ENCODE results near the gene NAA40.
A peak's percentile ranks its signal among the peaks of the same experiment; 100 is the strongest.

NAA40 gene

DNA sequence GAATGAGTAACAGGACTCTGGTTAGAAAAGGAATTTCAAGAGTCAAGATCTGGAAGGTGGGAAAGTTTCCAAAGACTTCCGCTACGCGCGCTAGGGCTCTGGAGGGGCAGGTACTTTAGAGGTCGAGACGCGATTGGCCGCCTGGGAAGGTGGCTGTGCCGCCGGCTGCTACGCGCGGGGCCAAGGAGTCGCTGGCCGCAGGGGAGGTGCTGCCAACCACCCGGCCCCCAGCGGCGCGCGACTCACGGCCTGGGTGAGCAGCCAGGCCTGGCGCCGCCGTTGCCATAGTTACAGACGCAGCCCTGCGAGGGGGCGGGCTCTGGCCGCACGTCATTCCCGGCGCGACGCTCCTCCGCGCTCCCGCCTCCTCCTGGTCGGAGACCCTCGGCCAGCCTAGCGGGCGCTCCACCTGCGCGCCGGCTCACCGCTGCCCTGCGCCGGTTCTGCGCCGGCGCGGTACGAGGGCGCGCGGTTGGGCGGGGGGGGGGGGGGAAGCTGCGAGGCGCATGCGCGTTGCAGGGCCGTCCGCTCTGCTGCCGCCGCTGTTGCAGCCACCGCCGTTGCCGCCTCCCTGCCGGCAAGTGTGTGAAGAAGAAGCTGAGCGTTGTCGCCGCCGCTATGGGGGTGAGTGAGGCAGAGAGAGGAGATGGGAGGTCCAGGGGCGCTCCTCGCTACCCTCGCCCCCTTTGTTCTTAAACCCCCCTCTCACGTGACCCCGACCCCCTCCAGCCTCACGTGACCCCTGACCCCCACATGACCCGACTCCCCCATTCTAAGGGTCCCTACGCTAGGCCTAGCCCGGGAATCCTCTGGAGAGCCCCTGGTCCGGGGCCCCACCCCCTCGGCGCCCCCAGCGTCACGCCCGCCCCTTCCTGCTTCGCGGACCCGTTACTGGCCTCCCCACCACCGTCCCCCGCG is at the start of gene NAA40:
Gene NAA40 (plus strand): TSS at position 524 of the 918 bp plus-strand sequence. CDS start 95 bp downstream, at position 619.
- peak; percentile 87 to 92 for DNase-seq

DNA sequence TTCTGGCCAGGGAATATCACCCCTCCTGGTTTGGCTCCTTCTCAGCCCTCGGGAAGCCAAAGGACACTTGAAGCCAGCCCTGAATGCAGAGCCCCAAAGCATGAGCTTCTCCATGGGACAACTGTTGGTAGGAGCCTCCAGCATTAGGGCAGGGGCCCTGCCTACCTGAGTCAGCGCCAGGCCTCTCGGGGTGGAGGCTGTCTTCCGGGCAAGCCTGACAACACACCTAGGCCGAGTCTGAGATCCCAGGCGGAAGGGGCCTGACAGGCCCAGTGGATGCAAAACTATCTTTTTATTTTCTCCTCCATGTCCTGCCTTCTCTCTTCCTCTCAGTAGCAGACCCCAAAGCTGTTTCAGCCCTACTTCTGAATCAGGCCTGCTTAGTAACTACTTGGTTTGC is 49.5 kb upstream of the NAA40 start:
- no peak for DNase-seq

DNA sequence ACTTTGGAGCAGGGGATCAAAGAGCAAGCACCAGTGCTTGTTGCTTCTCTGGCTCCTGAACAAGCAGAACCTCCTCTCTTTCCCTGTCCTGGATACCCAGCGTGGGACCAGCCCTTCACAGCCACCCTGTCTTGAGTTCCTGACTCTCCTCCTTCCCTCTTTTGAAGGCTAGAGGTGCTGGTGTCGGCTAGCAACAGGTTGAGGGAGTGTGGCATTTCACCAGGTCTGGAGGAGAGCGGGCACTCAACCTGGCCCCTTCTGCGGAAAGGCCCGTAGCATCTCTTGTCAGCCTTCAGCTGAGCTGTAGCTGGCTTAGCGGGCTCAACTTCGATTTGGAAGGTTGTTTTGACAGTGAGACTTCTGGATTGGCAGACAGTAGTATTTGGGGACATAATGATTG is 48.4 kb upstream of the NAA40 start:
- DNase-seq: no peak

DNA sequence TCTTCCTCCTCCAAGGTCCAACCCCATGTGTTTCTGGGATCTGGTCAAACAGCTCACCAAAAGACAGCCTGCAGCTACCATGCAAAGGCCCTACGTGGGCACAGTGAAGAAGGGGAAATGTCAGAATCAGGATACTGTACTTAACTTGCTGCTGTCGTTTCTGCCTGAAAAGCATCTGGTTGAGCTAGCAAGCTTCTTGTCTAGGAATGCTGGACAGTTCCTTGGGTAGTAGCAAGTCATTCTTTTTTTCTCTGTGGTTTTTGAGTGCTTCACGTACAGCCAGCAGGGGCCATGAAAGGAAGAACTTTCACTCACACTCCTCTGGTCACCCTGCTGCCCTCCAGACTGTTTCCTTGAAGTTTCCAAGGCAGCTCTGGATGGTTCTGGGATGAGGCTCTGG is 46.6 kb upstream of the NAA40 start:
- no peak for DNase-seq

DNA sequence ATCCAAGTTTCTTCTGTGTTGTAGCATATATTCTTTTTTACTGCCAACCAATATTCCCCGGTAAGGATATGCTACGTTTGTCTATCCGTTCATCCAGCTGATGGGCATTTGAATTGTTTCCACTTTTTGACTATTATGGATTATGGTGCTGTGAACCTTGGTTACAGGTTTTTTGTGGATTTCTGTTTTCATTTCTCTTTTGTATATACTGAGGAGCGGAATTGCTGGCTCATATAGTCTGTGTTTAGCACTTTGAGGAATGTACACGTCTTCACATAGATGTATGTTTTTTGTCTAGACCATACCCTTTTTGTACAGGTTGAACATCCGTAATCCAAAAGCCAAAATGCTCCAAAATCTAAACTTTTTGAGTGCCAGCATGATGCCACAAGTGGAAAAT is 45.4 kb upstream of the NAA40 start:
- DNase-seq: no peak

DNA sequence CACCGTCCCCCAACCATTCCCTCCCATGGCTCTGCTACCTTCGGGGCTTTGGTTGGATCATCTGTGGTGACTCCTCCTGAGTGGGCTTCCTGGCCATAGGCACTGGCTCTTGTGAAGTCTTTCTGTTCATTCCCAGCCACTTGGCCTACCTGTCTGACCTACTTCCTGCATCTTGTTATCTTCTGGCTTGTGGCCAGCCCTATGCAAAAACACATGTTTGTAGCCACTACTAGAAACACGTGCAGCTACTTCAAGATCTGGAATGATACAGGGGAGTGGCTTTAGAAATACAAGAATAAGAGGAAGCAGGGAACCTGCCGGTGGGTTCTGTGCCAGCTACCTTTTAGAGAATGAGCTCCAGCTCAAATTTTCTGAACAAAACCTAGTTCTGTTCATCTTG is 42.7 kb upstream of the NAA40 start:
- DNase-seq: no peak

DNA sequence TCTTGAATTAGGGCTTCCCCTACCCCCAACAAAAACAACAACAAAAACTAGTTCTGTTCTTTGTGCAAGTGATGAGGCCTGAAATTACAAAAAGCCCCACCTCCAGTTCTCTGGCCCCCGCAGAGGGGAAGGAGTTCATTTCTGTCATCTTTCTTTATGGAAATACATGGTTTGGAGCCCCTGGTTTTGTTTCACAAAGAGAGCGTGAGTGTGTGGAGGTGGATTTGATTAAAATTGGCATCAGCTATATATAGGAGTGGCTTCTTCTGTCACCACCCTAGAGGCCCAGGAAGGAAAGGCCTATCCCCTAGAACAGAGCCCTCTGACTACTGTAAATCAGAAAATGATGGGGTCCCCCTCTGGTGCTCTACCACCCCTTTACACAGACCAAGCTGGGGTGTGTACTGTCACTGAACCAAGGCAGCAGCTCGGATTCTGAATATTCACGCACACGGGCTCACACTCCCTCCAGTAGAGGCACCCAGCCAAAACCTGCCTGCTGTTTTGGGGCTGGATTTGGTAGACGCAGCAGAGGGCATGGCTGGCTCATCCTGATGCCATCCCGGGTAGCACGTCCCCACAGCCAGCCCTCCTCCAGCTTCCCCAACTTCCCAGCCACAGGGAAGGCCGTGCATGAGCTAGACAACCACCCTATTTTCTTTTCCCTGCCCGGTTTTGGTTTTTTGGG is 41.2 kb upstream of the NAA40 start:
- DNase-seq: no peak

DNA sequence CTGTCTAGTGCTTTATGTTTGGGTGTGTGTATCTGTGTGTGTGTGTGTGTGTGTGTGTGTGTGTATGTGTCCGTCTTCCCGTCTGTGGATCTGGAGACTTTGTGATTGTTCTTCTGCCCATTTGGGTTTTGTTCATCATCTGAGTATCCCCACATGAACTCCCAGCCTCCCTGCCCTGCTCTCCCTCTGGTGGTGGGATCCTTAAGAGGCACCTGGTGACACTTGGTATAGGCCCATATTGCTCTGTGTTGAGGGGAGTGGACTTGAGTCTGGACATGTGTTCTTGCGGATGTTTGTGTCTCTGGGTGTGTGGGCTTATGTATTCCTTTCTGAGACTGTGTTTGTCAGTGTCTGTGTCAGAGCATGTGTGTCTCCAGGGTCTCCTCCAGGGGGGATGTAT is 37.1 kb upstream of the NAA40 start:
- DNase-seq: no peak

DNA sequence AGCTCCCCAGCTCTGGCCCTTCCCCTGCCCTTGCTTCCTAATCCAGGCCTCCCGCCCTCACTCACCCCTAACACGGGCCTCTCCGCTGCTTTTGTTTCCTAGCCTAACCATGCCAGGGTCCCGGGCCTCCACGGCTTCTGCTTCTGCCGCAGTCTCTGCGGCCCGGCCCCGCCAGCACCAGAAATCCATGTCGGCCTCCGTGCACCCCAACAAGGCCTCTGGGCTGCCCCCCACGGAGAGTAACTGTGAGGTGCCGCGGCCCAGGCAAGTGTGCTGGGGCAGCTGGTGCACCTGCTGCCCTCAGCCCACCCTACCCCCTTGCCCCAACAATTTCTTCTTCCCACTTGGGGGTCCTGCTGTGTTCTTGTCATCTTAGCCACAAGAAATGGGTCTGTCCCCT is 34.9 kb upstream of the NAA40 start:
- no peak for DNase-seq

DNA sequence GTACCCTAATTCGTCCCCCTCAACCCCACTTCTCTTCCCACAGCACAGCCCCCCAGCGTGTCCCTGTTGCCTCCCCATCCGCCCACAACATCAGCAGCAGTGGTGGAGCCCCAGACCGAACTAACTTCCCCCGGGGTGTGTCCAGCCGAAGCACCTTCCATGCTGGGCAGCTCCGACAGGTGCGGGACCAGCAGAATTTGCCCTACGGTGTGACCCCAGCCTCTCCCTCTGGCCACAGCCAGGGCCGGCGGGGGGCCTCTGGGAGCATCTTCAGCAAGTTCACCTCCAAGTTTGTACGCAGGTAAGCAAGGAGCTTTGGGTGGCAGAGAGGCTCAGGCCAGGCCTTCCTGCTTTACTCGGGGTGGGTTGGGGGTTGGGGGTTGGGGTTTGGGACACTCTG is 34.1 kb upstream of the NAA40 start:
- no peak for DNase-seq

DNA sequence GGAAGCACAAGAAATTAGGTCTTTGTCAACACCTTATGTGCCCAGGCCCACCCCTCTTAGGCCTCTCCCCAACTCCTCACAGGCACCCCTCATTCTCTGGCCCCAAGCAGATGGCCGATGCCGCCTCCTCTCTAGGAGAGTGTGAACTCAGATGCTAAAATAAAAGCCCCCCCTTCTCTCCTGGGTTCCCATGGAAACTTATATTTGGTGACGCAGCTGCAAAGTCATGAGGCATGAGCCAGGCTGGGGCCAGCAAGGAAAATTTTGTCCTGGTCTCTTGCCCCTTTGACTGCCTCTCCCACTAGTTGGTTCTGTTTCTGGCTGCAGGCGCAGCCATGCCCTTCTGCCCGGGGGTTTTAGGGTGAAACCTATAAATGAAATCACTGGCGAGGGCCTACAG is 33.6 kb upstream of the NAA40 start:
- DNase-seq: no peak

DNA sequence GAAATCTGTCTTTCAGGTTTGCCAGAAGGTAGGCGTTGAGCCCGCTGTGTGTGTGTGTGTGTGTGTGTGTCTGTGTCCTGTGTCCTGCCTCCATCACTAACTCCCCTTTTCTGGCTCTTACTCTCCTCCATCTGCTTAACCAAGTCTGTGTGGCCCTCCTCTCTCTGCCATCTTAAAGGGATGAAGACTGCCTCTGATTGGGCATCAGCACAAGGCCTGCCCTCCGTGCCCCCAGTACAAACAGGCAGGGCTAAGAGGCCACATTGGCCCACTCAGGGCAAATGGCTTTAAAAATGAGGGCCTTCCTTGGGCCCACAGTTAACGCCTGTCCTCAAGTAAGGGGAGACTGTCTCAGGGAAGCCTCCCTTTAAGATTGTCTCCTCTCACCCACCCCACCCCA is 32.7 kb upstream of the NAA40 start:
- no peak for DNase-seq

DNA sequence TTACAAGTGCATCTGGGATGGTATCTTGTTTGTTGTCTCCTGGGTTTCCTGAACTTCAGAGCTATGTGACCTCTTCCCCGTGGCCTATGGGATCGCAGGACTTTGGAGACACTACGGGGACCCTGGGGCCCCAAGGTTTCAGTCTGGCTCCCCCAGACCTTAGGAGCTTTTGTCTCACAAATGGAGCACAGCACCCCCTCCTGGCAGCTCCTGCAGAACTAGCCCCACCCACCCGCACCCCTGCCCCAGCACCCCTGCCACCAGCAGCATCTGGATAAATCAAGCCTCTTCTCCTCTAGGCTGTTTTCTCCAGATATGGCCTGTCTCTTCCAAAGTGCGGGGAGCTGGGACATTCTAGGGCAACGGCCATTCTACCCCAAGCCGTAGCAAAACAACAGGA is 32.2 kb upstream of the NAA40 start:
- DNase-seq: peak; percentile 50 to 56

DNA sequence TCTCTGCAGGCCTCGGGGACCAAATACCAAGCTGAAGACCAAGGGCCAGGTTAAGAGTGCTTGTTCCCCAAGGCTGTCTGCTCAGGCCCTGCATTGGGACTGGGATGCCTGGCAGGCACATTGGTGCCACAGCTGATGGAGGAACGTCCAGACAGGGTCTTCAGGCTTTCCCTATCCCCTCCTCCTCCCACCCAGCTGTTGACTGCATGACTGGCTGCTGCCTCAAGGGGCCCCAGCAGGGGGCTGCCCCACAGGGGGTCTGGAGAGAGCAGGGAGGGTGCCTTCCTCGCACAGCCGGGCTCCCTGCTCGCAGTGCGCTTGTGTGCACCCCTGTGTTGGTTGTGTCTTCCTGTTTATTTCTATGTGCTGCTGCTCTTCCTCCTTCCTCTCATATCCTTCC is 31.7 kb upstream of the NAA40 start:
- no peak for DNase-seq

DNA sequence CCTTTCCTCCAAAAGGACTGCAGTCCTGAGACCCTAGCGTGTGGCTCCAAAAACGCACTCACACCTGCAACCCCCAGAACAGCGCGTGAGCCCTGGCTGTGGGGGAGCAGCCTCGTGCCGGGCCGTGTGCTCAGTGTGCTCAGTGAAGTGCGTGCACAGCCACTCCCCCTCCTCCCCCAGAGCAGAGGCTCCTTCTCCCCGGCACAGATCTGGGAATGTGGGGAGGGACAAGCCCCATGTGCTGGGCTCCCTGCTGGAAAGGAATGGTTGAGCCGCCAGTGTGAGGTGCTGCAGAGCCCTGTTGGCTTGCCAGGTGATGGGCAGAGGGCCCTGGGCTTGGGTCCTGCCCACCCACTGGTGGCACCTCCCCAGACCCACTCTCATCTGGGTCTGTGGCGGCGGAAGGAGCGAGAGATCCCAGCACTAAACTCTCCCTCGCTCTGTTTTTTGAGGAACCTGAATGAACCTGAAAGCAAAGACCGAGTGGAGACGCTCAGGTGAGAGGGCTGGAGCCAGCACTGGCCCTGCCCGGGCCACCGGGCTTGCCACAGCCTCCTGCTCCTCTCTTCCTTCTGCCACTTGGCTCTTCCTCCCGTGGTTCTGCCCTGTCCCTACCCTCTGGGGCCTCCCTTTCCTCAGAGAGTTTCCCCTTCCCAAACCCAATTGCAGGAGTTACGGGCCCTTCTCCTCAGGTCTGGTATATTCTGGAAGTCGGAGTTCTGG is 30.8 kb upstream of the NAA40 start:
- no peak for DNase-seq

DNA sequence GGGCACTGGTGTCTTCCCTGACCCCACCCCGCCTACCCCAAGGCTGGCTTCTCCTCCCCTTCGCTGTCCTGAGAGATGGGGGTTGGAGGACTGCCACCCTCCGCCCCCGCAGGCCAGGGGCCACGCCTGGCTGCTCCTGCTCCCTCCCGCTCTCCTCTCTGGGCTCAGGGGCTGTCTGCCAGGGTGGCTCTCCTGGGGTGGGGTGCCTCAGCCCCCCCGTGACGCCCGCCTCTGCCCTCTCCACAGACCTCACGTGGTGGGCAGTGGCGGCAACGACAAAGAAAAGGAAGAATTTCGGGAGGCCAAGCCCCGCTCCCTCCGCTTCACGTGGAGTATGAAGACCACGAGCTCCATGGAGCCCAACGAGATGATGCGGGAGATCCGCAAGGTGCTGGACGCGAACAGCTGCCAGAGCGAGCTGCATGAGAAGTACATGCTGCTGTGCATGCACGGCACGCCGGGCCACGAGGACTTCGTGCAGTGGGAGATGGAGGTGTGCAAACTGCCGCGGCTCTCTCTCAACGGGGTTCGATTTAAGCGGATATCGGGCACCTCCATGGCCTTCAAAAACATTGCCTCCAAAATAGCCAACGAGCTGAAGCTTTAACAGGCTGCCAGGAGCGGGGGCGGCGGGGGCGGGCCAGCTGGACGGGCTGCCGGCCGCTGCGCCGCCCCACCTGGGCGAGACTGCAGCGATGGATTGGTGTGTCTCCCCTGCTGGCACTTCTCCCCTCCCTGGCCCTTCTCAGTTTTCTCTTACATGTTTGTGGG is 30.0 kb upstream of the NAA40 start:
- DNase-seq: no peak

DNA sequence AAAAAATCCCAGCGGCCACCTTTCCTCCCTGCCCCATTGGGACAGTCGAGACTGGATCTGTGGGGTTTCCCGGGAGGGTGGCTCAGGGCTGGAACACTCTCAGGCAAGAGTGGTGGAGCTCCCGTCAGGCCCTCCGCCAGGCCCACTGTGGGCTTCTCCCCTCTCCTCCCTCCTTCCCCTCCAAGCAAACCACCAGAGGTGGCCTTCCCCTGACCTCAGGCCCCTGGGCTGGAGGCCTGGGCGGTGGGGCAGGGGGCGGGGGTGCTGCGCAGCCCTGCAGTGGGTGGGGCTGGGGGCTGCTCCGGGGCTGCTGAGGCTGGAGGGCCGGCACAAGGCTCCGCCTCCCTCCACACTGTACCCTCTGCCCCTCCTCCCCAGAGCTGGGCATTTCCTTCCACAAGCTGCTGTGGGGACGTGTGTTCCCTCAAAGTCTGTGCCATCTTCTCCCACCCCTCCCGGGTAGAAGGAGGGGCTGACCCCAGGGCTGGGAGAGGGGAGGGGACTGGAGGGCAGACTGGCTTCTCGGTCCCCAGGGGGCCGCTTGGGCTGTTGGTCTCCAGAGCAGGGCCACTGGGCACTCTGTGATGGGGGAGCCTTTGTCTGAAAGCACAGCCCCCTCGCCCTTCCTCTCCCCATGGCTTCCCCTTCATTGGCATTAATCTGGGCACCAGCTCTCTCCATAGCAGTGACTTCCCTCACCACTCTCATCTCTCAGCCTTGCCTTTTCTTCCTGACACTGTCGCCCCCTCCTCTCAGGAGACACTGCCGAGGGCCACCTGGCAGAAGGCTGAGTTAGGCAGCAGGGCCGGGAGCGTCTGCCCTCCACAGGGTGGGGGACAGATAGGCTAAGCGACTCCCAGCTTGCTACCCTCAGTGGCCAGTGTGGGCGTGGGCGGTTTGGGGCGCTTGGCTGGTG is 29.0 kb upstream of the NAA40 start:
- no peak for DNase-seq

DNA sequence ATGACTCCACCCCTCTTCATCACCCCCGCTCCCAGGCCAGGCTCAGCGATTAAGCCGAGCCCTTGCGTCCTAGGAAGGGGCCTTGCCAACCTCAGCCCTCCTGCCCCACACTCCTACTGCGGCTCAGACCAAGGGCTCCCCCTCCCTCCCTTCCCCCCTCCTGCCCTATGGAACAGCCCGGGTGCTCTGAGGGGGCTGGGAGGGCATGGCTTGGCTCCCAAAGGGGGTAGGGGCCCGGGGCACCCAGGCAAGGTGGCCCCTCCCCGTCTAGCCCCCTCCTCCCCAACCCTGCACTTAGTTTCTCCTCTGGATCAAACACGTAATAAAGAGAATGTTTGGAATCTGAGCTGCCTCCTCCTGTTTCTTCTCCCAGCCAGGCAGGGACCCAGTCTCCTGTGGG is 28.1 kb upstream of the NAA40 start:
- DNase-seq: no peak

DNA sequence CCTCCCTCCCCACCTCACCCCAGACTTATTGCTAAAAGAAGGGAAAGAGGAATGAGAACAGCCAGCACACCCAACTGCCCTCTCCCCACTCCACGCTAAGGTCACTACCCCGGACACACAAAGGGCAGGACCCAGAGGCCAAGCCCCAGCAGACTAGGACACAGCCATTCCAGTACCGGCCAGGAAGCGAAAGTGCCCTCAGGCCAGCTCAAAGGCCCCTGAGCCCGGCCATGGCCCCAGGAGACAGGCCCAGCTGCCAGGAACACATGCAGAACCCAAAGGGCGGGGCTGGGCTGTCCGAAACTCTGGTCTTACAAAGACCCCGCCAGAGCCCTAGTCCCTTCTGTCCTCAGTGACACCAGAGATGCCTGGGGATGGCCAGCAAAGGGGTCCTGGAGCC is 27.4 kb upstream of the NAA40 start:
- DNase-seq: no peak

DNA sequence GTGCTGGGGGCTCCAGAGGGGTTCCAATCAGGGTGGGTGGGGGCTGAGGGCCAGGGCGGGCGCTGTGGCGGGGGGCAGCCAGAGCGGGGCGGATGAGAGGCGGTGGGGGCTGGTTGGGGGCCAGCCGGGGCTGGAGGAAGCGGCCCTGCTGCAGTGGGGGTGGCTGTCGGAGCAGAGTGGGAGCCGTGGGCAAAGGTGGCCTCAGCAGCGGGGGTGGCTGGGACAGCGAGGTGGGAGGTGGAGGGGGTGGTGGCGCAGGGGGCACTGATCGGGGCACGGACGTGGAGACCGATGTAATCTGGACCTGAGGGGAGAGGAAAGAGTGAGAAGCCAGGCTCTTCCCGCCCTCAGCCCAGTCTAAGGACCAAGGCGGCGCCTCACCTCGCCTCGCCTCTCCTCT is 26.9 kb upstream of the NAA40 start:
- DNase-seq: no peak

DNA sequence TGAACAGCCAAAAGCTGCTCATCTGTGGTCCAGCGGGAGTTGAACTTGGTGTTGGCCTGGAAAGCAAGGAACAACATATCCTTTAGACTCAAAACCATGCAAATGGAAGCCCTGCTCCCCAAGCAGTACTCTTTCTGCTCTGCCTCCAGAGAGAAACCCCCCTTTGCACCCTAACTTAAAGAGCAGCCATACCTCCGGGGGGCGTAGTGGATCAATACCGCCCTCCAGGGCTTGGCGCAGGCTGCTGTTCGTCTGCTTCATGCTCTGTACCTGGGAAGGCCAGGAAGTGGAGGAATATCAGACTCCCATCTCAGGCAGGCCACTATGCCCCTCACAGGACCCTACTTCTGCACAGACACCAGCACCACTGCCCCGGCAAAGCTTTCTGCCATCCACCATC is 26.1 kb upstream of the NAA40 start:
- no peak for DNase-seq
